RWPE1 (cell line): ENCODE results near the gene PRR35.

Experiments
- CTCF ChIA-PET: fragments of 350-600 bp; sonication (Branson Sonifier 250); formaldehyde crosslinking; extraction: SDS; loops from one replicate; lab custom pipeline; 2021; lab: Yijun Ruan, JAX
- POLR2A ChIA-PET: fragments of 400-600 bp; formaldehyde crosslinking; extraction: SDS; loops from one replicate; lab custom pipeline; 2020; ENCODE audit warnings: antibody characterized with exemption; ENCODE audit not compliant: low non-redundant PET; lab: Yijun Ruan, JAX
- DNase-seq: peaks from one replicate; pipeline ENCODE4 v3.0.0; 2012; ENCODE audit warnings: low spot score
- H3K27ac ChIP-seq: fragments of 450-650 bp; 2 replicates; pipeline ENCODE4 v1.5.1; 2017
- CTCF ChIP-seq: fragments of 450-650 bp; conservative IDR thresholded peaks from 2 replicates; pipeline ENCODE4 v1.5.1; 2017; ENCODE audit warnings: low read depth, mild to moderate bottlenecking

PRR35 gene

GRCh38 chr16:554297-554621, 5.9 kb upstream of the PRR35 start:
- POLR2A ChIA-PET = interaction anchor here (1.3 kb wide), 1 partner anchor 27 kb away, joined by 3 read pairs; the partner anchor contains the start of gene CAPN15
- peak overlapping the region; percentile 99 for H3K27ac ChIP-seq
- CTCF ChIA-PET = interaction anchor here (0.6 kb wide), 1 partner anchor 20 kb away, joined by 3 read pairs; no protein-coding TSS in a partner anchor
- no peak for TF ChIP-seq CTCF
- no peak for DNase-seq

- DNase-seq = peak; percentile 72
- peak overlapping the region; percentile 99 for H3K27ac ChIP-seq
- POLR2A ChIA-PET = interaction anchor here (1.3 kb wide), 1 partner anchor 27 kb away, joined by 3 read pairs; the partner anchor contains the start of gene CAPN15
Measured at GRCh38 chr16:554640-555365, 5.4 kb upstream of the PRR35 start.

GRCh38 chr16:555528-556473, 4.4 kb upstream of the PRR35 start:
- H3K27ac ChIP-seq = peak overlapping the region; percentile 99
- ChIA-PET CTCF (interaction anchor here (0.5 to 0.8 kb wide), 4 partner anchors 25 to 490 kb away, joined by 3 to 8 read pairs (median 4); no protein-coding TSS in a partner anchor), POLR2A (interaction anchor here (0.6 to 1.3 kb wide), 2 partner anchors 22 to 28 kb away, joined by 3 read pairs; partner anchors contain the start of gene CAPN15)
- no peak for TF ChIP-seq CTCF
- no peak for DNase-seq

More at GRCh38 chr16:554640-555365, 5.4 kb upstream of the PRR35 start:
- TF ChIP-seq CTCF = no peak
- CTCF ChIA-PET = interaction anchor here (0.6 to 0.8 kb wide), 2 partner anchors 24 to 106 kb away, joined by 3 to 4 read pairs; no protein-coding TSS in a partner anchor

- H3K27ac ChIP-seq = peak overlapping the region; percentile 99
- no peak for TF ChIP-seq CTCF
- ChIA-PET CTCF (no interaction called here), POLR2A (interaction anchor here (0.6 kb wide), 1 partner anchor 21 kb away, joined by 3 read pairs; no protein-coding TSS in a partner anchor)
- no peak for DNase-seq
Measured at GRCh38 chr16:556474-557173, 3.6 kb upstream of the PRR35 start.

GRCh38 chr16:557463-558297, 2.5 kb upstream of the PRR35 start:
- H3K27ac ChIP-seq = no peak overlapping the region
- ChIA-PET POLR2A (no interaction called here), CTCF (interaction anchor here (0.6 to 0.9 kb wide), 2 partner anchors 11 to 131 kb away, joined by 3 to 4 read pairs; no protein-coding TSS in a partner anchor)
- DNase-seq = no peak
- TF ChIP-seq CTCF = no peak
